Central memory CD8-positive, alpha-beta T cell (primary cell): ENCODE data around the gene TMEM132D.

ENCODE experiments used
- ATAC-seq: fragments of 150-1000 bp; cut with Tn5 transposase; replicated peaks from 2 replicates; pipeline ENCODE4 v1.10.0; 2022; ENCODE audit warnings: mild to moderate bottlenecking, moderate FRiP score, moderate number of reproducible peaks; ENCODE audit not compliant: poor library complexity, severe bottlenecking; ENCODE audit errors: extremely low read depth
- DNase-seq, 2 donors: peaks; one replicate each; pipeline ENCODE4 v3.0.0; 2021; ENCODE audit warnings: low spot score in 2 of 2
- H3K27ac Mint-ChIP-seq: one replicate; pipeline ENCODE4 v1.8.0; 2022; ENCODE audit warnings: low read depth, mild to moderate bottlenecking, moderate library complexity, mixed read lengths
- H3K27me3 Mint-ChIP-seq: one replicate; pipeline ENCODE4 v1.8.0; 2022; ENCODE audit warnings: mixed read lengths
- H3K36me3 Mint-ChIP-seq: one replicate; pipeline ENCODE4 v1.8.0; 2022; ENCODE audit warnings: mild to moderate bottlenecking, moderate library complexity, mixed read lengths; ENCODE audit not compliant: insufficient read depth
- H3K4me1 Mint-ChIP-seq: one replicate; pipeline ENCODE4 v1.8.0; 2022; ENCODE audit warnings: mixed read lengths
- H3K4me3 Mint-ChIP-seq: one replicate; pipeline ENCODE4 v1.8.0; 2022; ENCODE audit warnings: mild to moderate bottlenecking, moderate library complexity, mixed read lengths
- H3K9me3 Mint-ChIP-seq: one replicate; pipeline ENCODE4 v1.8.0; 2022; ENCODE audit warnings: mixed read lengths

TMEM132D gene

GRCh38 chr12:129727100-129727499 lies 176.7 kb downstream of the TMEM132D start:
- no peak for ATAC-seq
- no peak overlapping the region for H3K4me3 Mint-ChIP-seq
- peaks cover 2% of the 10 kb centered on the region for H3K36me3 Mint-ChIP-seq
- H3K27ac Mint-ChIP-seq: no peak overlapping the region
- no peaks in the 10 kb centered on the region for H3K27me3 Mint-ChIP-seq
- H3K4me1 Mint-ChIP-seq: no peaks in the 10 kb centered on the region
- H3K9me3 Mint-ChIP-seq: peaks cover 22% of the 10 kb centered on the region
- no peak for DNase-seq

GRCh38 chr12:129723260-129723659 lies 180.6 kb downstream of the TMEM132D start:
- no peak overlapping the region for H3K4me3 Mint-ChIP-seq
- DNase-seq (no peak), ATAC-seq (no peak)
- peaks cover 9% of the 10 kb centered on the region for H3K9me3 Mint-ChIP-seq
- no peaks in the 10 kb centered on the region for H3K4me1 Mint-ChIP-seq
- no peak overlapping the region for H3K27ac Mint-ChIP-seq
- no peaks in the 10 kb centered on the region for H3K27me3 Mint-ChIP-seq
- H3K36me3 Mint-ChIP-seq: peaks cover 2% of the 10 kb centered on the region

GRCh38 chr12:129720618-129721017 lies 183.2 kb downstream of the TMEM132D start:
- no peak overlapping the region for H3K27ac Mint-ChIP-seq
- no peak overlapping the region for H3K4me3 Mint-ChIP-seq
- H3K36me3 Mint-ChIP-seq: peaks cover 2% of the 10 kb centered on the region
- DNase-seq: no peak
- no peaks in the 10 kb centered on the region for H3K27me3 Mint-ChIP-seq
- ATAC-seq: no peak
- H3K9me3 Mint-ChIP-seq: peaks cover 14% of the 10 kb centered on the region
- no peaks in the 10 kb centered on the region for H3K4me1 Mint-ChIP-seq

- ATAC-seq (no peak), DNase-seq (no peak)
- H3K4me1 Mint-ChIP-seq: no peaks in the 10 kb centered on the region
- no peaks in the 10 kb centered on the region for H3K27me3 Mint-ChIP-seq
- no peak overlapping the region for H3K4me3 Mint-ChIP-seq
- H3K27ac Mint-ChIP-seq: no peak overlapping the region
- H3K36me3 Mint-ChIP-seq: peaks cover 2% of the 10 kb centered on the region
- H3K9me3 Mint-ChIP-seq: peaks cover 20% of the 10 kb centered on the region
Observed at GRCh38 chr12:129719416-129719815, 184.4 kb downstream of the TMEM132D start.

- peaks cover under 1% of the 10 kb centered on the region for H3K36me3 Mint-ChIP-seq
- no peak for ATAC-seq
- H3K27me3 Mint-ChIP-seq: no peaks in the 10 kb centered on the region
- no peak overlapping the region for H3K27ac Mint-ChIP-seq
- no peaks in the 10 kb centered on the region for H3K4me1 Mint-ChIP-seq
- no peak for DNase-seq
- no peak overlapping the region for H3K4me3 Mint-ChIP-seq
- peaks cover 11% of the 10 kb centered on the region for H3K9me3 Mint-ChIP-seq
Observed at GRCh38 chr12:129717438-129717837, 186.4 kb downstream of the TMEM132D start.

- DNase-seq (no peak), ATAC-seq (no peak)
- Mint-ChIP-seq H3K4me3 (no peak overlapping the region), H3K36me3 (no peaks in the 10 kb centered on the region), H3K9me3 (peaks cover 11% of the 10 kb centered on the region), H3K27ac (no peak overlapping the region), H3K4me1 (no peaks in the 10 kb centered on the region), H3K27me3 (no peaks in the 10 kb centered on the region)
Observed at GRCh38 chr12:129716825-129717224, 187.0 kb downstream of the TMEM132D start.

GRCh38 chr12:129706716-129707115 lies 197.1 kb downstream of the TMEM132D start:
- DNase-seq (no peak), ATAC-seq (no peak)
- no peak overlapping the region for H3K4me3 Mint-ChIP-seq
- no peak overlapping the region for H3K27ac Mint-ChIP-seq
- peaks cover 28% of the 10 kb centered on the region for H3K9me3 Mint-ChIP-seq
- no peaks in the 10 kb centered on the region for H3K4me1 Mint-ChIP-seq
- H3K36me3 Mint-ChIP-seq: no peaks in the 10 kb centered on the region
- no peaks in the 10 kb centered on the region for H3K27me3 Mint-ChIP-seq

GRCh38 chr12:129704232-129704830 lies 199.5 kb downstream of the TMEM132D start:
- Mint-ChIP-seq H3K36me3 (no peaks in the 10 kb centered on the region), H3K27ac (no peak overlapping the region), H3K27me3 (no peaks in the 10 kb centered on the region), H3K4me3 (no peak overlapping the region), H3K9me3 (peaks cover 25% of the 10 kb centered on the region), H3K4me1 (no peaks in the 10 kb centered on the region)
- ATAC-seq: no peak
- DNase-seq: no peak

GRCh38 chr12:129701631-129702101 lies 202.2 kb downstream of the TMEM132D start:
- DNase-seq (no peak), ATAC-seq (no peak)
- Mint-ChIP-seq H3K36me3 (no peaks in the 10 kb centered on the region), H3K4me3 (no peak overlapping the region), H3K4me1 (no peaks in the 10 kb centered on the region), H3K27me3 (no peaks in the 10 kb centered on the region), H3K9me3 (peaks cover 19% of the 10 kb centered on the region), H3K27ac (no peak overlapping the region)

GRCh38 chr12:129700036-129700435 lies 203.8 kb downstream of the TMEM132D start:
- DNase-seq (no peak), ATAC-seq (no peak)
- Mint-ChIP-seq H3K27ac (no peak overlapping the region), H3K4me1 (no peaks in the 10 kb centered on the region), H3K36me3 (no peaks in the 10 kb centered on the region), H3K4me3 (no peak overlapping the region), H3K27me3 (no peaks in the 10 kb centered on the region), H3K9me3 (peaks cover 26% of the 10 kb centered on the region)

- Mint-ChIP-seq H3K27ac (no peak overlapping the region), H3K36me3 (no peaks in the 10 kb centered on the region), H3K4me1 (no peaks in the 10 kb centered on the region), H3K4me3 (no peak overlapping the region), H3K9me3 (peaks cover 18% of the 10 kb centered on the region), H3K27me3 (no peaks in the 10 kb centered on the region)
- no peak for DNase-seq
- ATAC-seq: no peak
Observed at GRCh38 chr12:129696926-129697325, 206.9 kb downstream of the TMEM132D start.

- Mint-ChIP-seq H3K36me3 (no peaks in the 10 kb centered on the region), H3K4me3 (no peak overlapping the region), H3K9me3 (peaks cover 18% of the 10 kb centered on the region), H3K27ac (no peak overlapping the region), H3K4me1 (no peaks in the 10 kb centered on the region), H3K27me3 (no peaks in the 10 kb centered on the region)
- ATAC-seq (no peak), DNase-seq (no peak)
Observed at GRCh38 chr12:129696405-129696804, 207.4 kb downstream of the TMEM132D start.

GRCh38 chr12:129693731-129694130 lies 210.1 kb downstream of the TMEM132D start:
- no peaks in the 10 kb centered on the region for H3K27me3 Mint-ChIP-seq
- DNase-seq (no peak), ATAC-seq (no peak)
- no peaks in the 10 kb centered on the region for H3K4me1 Mint-ChIP-seq
- H3K27ac Mint-ChIP-seq: no peak overlapping the region
- peaks cover 13% of the 10 kb centered on the region for H3K9me3 Mint-ChIP-seq
- no peaks in the 10 kb centered on the region for H3K36me3 Mint-ChIP-seq
- no peak overlapping the region for H3K4me3 Mint-ChIP-seq
